Activated CD4-positive, CD25-positive, alpha-beta regulatory T cell treated with anti-CD3 and anti-CD28 coated beads, Interleukin-2, amount 50 U/mL, for 24 hours (primary cell): ENCODE data around the gene LAT.
A peak's percentile ranks its signal among the peaks of the same experiment; 100 is the strongest.

ENCODE experiments used
- ATAC-seq, 2 donors: fragments of 150-1000 bp; cut with Tn5 transposase; one replicate each; pipeline ENCODE4 v1.10.0; 2021; ENCODE audit warnings: mild to moderate bottlenecking in 1 of 2, moderate library complexity in 1 of 2

Gene LAT

DNA sequence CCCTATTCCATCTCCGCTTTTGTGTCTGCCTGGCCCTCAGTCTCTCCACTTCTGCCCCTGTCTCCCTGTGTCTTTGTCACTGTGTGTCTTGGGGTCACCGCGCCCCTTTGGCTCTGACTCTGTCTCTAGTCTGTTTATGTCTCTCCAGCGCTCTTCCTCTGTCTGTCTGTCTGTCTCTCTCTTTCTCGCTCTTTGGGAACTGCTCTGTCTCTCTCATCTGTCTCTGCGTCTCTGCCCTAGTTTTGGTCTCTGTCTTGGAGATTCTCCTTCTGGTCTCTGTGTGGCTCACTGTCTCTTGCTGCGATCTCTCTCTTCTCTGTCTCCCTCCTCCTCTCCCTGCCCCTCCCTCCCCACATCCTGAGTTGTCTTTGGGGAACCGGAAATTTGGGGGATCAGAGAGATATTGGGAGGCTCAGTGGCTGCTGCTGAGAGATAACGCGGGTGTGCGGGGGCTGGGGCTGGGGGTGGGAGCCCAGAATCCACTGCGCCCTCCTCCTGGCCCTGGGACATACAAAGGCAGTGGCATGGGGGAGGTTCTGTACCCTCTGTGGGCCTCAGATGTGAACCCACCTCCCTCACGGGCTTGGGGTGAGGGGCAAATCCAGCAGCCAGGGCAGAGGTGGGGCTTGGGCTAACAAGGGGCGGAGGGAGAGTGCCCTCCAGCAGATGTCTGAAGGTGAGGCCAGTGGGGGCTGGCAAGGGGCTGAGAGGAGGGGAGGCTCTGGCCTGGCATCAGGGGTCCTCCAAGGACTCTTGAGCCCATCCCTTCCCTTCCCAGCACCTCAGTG lies 24.4 kb downstream of the LAT start:
- no peak for ATAC-seq

DNA sequence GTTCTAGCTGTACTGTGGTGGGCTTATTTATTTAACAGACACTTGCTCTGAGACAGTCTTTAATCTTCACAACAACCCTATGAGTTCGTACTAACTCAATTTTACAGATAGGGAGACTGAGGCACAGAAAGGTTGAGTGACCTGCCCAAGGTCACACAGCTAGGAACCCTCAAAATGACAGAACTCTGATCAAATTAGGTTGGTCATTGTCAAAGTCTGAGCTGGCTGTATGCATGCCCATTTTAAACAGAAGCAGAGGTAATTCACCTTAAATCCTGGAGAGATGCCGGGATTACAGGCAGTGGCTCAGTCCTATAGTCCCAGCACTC lies 24.9 kb downstream of the LAT start:
- no peak for ATAC-seq

DNA sequence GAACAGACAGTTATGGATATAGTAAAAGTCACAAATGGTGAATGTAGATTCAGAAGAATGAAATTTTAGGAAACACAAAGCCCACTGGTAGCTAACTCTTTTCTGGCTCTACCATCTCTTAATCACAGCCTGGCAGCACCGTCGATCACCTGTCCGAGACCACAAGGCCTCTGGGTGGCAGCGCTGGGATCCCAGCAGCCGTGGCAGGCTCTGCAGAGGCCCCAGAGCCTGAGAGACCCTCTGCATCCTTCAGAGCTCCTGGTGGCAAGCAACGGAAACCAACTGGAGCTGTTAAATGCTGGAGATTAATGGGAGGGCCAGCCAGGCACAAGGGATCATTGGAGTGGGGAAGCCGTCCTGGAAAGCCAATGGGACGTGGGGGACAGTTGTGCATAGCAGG lies 26.3 kb downstream of the LAT start:
- ATAC-seq, result no peak

DNA sequence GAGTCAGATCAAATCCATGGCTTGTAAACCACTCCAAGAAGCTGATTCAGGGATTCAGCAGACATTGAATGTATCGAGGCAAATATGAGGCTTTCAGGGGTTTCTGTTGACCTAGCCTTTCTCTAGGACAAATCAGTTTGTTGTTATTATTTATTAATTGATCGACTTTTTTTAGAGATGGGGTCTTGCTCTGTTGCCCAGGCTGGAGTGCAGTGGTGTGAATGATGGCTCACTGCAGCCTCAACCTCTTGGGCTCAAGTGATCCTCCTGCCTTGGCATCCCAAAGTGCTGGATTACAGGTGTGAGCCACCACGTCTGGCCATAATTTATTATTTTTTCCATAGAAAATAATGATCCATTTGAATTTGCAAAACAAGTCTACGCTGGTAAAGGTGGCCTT lies 27.0 kb downstream of the LAT start:
- ATAC-seq, result no peak

DNA sequence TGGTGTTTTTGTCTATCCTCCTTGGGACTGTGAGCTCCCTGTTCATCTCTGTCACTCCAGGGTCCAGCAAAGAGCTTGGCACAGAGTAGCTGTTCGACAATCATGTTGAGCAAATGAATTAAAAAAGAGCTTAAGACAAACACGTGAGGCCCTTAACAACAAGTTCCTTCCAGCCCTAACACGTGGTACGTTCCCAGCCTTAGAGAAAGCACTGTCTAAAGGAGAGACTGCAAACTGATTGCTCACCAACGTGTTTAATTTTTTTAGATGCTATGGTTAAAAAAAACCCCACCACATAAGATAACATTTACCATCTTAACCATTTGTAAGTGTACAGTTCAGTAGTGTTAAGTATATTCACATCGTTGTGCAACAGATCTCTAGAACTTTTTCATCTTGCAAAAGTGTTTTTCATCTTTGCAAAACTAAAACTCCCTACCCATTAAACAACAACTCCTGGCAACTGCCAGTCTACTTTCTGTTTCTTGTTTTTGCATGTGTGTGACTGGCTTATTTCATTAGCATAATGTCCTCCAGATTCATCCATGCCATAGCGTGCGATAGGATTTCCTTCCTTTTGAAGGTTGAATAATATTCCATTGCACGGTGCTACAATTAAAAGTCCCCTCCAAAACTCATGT lies 28.2 kb downstream of the LAT start:
- ATAC-seq, result peak; percentile 69

DNA sequence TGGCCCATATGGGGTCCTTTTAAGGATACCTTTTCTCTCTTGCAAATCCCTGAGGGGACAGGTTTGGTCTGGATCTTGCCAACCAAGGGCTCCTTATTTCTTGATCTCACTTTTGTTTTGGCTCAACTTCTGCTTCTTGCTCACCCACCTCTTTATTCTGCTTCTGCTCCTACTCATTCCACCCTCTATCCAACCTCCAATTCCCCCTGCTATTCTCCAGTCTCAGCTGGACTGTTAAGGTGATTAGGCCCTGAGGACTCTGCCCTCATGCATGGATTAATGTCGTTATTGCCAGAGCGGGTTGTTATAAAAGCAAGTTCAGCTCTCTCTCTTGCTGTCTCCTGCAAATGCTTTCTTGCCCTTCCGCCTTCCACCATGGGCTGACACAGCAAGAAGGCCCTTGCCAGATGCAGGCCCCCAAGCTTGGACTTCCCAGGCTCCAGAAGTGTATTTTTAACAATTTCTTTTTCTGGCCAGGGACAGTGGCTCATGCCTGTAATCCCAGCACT lies 29.8 kb downstream of the LAT start:
- ATAC-seq, result no peak

DNA sequence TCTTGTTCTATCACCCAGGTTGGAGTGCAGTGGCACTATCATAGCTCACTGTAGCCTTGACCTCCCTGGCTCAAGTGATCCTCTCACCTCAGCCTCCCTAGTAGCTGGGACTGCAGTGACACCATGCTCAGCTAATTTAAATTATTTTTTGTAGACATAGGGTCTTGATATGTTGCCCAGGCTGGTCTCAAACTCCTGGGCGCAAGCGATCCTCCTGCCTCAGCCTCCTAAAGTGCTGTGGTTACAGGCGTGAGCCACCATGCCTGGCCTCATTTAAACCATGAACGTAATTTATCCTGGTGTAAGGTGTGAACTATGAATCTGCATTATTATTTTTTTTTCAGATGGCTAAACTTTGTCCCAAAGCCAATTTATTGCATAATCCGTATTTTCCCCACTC lies 37.3 kb downstream of the LAT start:
- ATAC-seq, result no peak

DNA sequence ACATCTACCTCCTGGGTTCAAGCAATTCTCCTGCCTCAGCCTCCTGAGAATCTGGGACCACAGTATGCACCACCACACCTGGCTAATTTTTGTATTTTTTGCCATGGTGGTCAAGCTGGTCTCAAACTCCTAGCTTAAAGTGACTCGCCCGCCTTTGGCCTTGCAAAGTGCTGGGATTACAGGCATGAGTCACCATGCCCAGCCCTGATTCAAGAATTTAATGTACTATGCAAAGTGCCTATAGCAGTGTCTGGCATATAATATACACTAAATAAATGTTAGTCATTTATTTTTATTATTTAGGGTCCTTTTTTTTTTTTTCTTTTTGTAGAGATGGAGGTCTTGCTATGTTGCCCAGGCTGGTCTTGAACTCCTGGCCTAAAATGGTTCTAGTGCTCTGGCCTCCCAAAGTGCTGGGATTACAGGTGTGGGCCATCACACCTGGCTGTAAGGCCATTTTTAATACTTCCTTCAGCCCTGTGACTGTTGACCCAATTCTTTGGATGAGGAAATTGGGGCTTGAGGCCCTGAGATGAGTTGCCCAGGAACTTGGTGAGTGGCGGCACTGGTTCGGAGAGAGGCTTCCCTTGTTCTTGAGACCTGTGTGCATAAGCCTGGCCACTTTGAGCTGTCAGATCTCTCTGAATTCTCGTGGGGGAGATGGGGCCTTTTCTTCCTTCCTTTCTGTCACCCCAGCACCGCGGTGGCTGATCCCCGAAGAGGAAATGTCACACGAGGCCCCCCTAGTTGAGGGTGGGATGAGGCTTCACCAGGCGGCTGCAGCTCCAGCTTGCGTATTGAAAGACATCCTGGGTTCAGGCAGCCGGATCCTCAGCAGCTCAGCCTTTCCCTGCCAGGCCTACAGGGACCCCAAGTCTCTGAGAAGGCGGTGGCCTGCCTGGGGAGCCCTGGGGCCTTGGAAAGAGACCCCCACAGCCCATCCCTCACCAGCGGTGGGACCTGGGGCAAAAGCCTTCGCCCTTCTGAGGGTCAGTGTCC lies 38.7 kb downstream of the LAT start:
- ATAC-seq, result no peak

DNA sequence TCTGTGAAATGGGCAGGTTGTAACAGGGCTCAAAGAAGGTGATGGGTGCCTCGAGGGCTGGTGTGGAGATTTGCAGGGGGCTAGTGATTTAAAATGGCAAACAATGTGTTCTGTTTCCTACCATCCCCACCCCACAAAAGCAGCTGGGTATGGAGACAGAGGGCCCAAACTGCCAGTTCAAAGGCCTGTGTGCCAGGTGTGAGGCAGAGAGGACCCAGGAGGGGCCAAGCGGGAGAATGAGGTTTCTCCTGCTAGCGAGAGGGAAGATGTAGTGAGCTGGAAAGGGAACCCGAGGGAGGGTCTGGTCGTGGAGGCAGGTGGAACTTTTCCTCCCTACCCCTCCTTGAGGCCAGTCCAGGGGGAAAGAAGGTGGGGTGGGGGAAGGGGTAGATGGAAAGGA lies 39.4 kb downstream of the LAT start:
- no peak for ATAC-seq

DNA sequence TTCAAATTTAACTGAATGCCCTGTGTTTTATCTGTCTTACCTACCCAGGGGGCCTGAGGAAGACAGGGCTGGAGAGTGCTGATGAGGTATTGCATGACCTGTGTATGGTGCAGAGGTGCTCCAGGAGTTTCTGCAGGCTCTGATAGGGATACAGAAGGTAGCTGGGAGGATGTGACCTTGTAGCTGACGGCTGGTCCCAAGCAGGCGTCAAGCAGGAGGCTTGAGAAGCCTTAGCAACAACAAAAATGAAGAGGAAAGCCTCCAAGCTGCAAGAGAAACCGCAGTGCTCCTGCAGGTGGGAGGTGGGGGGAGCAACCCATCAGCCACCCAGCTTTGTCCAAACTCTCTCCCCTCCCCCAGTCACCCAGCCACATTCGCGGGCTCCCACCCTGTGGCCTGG lies 40.4 kb downstream of the LAT start:
- ATAC-seq, result no peak

DNA sequence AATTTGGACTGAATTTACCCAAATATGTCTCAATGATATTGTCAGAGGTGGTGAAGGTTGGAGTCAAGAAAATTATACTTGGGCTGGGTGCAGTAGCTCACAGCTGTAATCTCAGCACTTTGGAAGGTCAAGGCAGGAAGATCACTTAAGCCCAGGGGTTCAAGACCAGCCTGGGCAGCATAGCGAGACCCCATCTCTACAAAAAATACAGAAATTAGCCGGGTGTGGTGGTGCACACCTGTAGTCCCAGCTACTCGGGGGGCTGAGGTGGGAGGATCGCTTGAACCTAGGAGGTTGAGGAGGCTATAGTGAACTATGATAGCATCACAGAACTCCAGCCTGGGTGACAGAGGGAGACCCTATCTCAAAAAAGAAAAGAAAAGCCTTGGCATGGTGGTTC lies 40.9 kb downstream of the LAT start:
- no peak for ATAC-seq

DNA sequence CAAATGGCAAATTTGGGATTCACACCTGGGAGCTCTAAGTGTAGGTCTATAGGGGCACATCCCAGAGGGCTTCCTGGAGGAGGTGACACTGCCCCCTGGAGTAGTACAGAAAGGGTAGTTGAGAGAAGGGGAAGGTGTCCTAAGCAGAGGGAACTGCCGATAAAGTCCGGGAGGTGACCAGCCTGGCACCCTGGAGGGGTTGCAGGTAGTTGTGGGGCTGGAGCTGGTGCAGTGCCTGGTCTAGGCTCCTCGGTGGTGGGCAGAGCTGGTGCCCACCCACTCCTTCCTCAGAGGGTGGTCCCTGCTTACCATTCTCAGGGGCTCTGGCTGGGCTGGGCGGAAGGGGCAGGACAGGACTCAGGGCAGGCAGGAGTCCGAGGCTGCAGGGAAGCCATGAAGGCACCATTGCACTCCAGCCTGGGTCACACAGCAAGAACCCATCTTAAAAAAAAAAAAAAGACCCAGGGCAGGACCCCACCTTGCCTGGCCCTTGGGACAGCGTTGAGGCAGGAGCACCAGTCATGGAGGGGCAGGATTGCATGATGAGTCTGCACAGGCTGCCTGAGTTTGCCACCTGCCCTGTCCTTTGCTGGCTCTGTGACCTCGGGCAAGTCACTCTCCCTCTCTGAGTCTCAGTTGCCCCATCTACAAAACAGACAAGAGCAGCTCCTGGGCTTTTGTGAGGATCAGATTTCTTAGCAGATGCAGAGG lies 43.8 kb downstream of the LAT start:
- peak in 1 of 2 donors; percentile 7 for ATAC-seq

DNA sequence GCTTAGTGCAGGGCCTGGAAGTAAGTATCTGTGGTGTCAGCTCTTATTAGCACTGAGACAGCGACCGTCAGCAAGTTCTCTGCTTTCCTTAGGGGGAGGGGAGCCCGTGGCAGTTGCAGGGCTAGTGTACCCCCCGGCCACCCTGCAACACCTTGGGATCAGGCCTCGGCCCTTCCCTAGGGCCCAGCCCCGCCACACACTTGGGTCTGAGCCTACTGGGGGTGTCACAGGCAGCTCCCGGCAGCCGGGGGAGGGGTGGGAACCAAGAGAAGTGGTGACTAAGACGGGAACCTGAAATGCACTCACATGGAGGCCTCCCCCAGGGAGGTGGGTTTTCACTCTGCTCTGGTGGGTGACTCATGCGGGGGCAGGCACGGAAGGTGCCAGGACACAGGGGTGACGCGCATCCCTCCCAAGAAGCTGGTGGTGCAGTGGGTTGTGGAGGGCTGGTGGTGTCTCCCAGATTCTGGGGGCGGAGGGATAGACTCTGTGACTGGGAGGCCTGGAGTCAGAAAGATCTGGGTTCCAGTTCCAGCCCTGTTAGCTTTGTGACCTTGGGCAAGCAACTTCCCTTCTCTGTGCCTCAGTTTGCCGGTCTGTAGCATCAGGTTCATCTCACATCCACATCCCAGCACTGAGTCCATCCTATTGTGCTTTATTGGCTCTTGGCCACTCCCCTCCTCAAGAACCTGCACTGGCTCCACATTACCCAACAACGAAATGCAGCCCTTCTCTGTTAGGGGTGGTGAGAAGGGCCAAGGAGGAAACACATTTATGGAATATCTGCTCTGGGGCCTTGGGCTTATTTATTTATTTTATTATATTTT lies 44.5 kb downstream of the LAT start:
- ATAC-seq, result peak; percentile 99 to 100

DNA sequence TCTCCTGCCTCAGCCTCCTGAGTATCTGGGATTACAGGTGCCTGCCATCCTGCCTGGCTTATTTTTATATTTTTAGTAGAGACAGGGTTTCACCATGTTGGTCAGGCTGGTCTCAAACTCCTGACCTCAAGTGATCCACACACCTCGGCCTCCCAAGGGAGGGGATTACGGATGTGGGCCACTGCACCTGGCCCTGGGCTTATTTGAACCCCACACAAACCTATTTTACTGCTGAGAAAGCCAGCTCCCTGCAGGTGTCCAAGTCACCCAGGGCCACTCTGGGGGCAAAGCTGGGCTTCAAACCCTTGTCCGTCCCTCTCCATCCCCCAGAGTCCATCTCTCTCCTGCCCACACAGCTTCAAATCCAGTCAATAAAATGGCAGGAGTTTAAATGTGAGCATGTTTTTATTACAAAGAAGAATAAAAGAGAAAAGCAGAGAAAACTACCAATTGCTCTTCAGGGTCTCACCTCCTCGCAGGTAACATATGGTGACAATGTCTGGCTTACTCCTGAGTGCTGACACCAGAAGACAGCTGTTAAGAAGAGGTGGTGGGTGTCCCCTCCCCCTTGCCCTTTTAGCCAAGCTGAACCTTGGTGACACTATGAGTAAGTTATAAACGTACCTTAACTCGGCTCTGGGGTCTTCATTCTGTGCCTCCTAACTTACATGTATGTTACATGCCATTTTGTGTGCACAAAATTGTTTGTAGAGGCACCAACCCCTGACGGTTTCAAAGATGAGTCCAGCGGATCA lies 45.4 kb downstream of the LAT start:
- no peak for ATAC-seq
